GM11168 (cell line): ENCODE results near the gene GPR135.

Experiments
- in situ Hi-C: fragments of 300-500 bp; cut with MboI; formaldehyde crosslinking; loops from one replicate; pipeline ENCODE4 v1.12.0; 2022; ENCODE audit warnings: low sequenced_read_pairs; ENCODE audit not compliant: unreplicated experiment

Gene GPR135

GRCh38 chr14:59425322-59425935 is 39.8 kb downstream of the GPR135 start:
- in situ Hi-C loops, result no loop called here

GRCh38 chr14:59424341-59425071 is 40.7 kb downstream of the GPR135 start:
- in situ Hi-C loops, result no loop called here

- in situ Hi-C loops, result no loop called here
Measured at GRCh38 chr14:59422069-59422881, 42.9 kb downstream of the GPR135 start.

- in situ Hi-C loops, result no loop called here
Measured at GRCh38 chr14:59419303-59419702, 45.9 kb downstream of the GPR135 start.

- in situ Hi-C loops, result no loop called here
Measured at GRCh38 chr14:59417311-59417710, 47.9 kb downstream of the GPR135 start.

GRCh38 chr14:59415836-59416602 is 49.2 kb downstream of the GPR135 start:
- in situ Hi-C loops, result no loop called here
